Measurements from ENCODE around the gene GPR180.

GPR180 gene

DNA sequence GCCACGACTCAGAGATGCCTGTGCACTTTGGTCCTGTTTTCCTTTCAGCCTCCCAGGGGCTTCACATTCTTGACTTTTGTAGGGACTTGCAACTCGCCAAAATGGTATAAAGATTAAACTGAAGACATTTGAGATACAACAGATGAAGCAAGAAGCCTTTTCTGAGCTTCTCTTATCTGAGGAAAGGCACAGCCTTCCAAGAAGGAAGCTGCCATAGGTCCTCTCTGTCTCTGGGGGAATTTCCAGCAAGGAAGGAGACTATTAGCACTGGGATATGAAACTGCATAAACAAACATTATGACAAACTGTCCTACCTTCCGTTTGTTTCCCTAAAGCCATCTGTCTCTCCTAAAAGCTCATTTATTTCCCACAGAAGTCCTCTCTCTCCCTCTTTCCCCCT, 45.0 kb upstream of the GPR180 start:
- no peak for TF ChIP-seq CEBPB (IDR thresholded peaks at IDR 0.05)
- no peak for TF ChIP-seq EP300 (IDR thresholded peaks at IDR 0.05; ENCODE audit: borderline replicate concordance)
- TF ChIP-seq EGR1 (IDR thresholded peaks at IDR 0.05) = no peak
- TF ChIP-seq, protein P1, sequence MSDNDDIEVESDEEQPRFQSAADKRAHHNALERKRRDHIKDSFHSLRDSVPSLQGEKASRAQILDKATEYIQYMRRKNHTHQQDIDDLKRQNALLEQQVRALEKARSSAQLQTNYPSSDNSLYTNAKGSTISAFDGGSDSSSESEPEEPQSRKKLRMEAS (IDR thresholded peaks at IDR 0.05) = no peak
- no peak for TF ChIP-seq CREB1 (IDR thresholded peaks at IDR 0.05; ENCODE audit: low read depth)
- no peak for TF ChIP-seq TCF12 (IDR thresholded peaks at IDR 0.05; ENCODE audit: low read depth)
- no peak for TF ChIP-seq TEAD4 (IDR thresholded peaks at IDR 0.05)
- TF ChIP-seq RAD21 (IDR thresholded peaks at IDR 0.05; ENCODE audit: low read depth) = no peak
- TF ChIP-seq YY1 (IDR thresholded peaks at IDR 0.05; ENCODE audit: low read depth) = no peak
- no peak for TF ChIP-seq NFIC (IDR thresholded peaks at IDR 0.05)
- TF ChIP-seq, protein P2, sequence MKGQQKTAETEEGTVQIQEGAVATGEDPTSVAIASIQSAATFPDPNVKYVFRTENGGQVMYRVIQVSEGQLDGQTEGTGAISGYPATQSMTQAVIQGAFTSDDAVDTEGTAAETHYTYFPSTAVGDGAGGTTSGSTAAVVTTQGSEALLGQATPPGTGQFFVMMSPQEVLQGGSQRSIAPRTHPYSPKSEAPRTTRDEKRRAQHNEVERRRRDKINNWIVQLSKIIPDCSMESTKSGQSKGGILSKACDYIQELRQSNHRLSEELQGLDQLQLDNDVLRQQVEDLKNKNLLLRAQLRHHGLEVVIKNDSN (IDR thresholded peaks at IDR 0.05) = no peak
- TF ChIP-seq TAF1 (IDR thresholded peaks at IDR 0.05; ENCODE audit: low read depth) = no peak
- TF ChIP-seq FOXM1 (IDR thresholded peaks at IDR 0.05; ENCODE audit: borderline replicate concordance, low read depth) = no peak
- no peak for TF ChIP-seq ZBTB7A (IDR thresholded peaks at IDR 0.05; ENCODE audit: low read depth)
- TF ChIP-seq, protein P3, sequence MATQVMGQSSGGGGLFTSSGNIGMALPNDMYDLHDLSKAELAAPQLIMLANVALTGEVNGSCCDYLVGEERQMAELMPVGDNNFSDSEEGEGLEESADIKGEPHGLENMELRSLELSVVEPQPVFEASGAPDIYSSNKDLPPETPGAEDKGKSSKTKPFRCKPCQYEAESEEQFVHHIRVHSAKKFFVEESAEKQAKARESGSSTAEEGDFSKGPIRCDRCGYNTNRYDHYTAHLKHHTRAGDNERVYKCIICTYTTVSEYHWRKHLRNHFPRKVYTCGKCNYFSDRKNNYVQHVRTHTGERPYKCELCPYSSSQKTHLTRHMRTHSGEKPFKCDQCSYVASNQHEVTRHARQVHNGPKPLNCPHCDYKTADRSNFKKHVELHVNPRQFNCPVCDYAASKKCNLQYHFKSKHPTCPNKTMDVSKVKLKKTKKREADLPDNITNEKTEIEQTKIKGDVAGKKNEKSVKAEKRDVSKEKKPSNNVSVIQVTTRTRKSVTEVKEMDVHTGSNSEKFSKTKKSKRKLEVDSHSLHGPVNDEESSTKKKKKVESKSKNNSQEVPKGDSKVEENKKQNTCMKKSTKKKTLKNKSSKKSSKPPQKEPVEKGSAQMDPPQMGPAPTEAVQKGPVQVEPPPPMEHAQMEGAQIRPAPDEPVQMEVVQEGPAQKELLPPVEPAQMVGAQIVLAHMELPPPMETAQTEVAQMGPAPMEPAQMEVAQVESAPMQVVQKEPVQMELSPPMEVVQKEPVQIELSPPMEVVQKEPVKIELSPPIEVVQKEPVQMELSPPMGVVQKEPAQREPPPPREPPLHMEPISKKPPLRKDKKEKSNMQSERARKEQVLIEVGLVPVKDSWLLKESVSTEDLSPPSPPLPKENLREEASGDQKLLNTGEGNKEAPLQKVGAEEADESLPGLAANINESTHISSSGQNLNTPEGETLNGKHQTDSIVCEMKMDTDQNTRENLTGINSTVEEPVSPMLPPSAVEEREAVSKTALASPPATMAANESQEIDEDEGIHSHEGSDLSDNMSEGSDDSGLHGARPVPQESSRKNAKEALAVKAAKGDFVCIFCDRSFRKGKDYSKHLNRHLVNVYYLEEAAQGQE (IDR thresholded peaks at IDR 0.05; ENCODE audit: low read depth) = no peak

DNA sequence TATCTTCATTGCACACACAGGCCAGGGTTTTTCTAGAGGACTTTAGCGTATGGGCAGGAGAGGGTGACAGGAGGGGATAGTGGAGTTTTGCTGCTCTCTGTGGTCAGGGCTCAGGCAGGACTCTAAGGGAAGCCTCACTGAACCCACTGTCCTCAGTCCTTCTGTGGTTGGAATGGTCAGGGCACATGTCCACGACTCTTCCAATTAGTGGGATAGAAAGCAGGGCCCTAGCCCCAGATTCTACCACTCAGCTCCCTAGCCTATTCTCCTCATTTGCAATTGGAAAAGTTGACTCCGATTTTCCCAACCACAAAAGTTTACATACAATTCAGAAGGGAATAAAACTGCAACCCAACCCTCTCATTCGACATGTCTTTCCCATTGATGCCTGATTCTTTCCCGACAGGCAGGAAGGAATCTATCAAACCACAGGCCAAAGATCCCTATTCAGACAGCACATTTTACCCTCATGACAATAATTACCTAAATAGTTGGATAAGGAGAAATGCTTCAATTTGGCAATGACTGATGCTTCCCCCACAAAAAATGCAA, 43.9 kb upstream of the GPR180 start:
- TF ChIP-seq, protein P1 (IDR thresholded peaks at IDR 0.05) = no peak
- TF ChIP-seq YY1 (IDR thresholded peaks at IDR 0.05; ENCODE audit: low read depth) (no peak), TAF1 (IDR thresholded peaks at IDR 0.05; ENCODE audit: low read depth) (no peak), CEBPB (IDR thresholded peaks at IDR 0.05) (no peak), RAD21 (IDR thresholded peaks at IDR 0.05; ENCODE audit: low read depth) (no peak), NFIC (IDR thresholded peaks at IDR 0.05) (no peak), TCF12 (IDR thresholded peaks at IDR 0.05; ENCODE audit: low read depth) (no peak), EP300 (IDR thresholded peaks at IDR 0.05; ENCODE audit: borderline replicate concordance) (no peak), TEAD4 (IDR thresholded peaks at IDR 0.05) (no peak), EGR1 (IDR thresholded peaks at IDR 0.05) (no peak), FOXM1 (IDR thresholded peaks at IDR 0.05; ENCODE audit: borderline replicate concordance, low read depth) (no peak), CREB1 (IDR thresholded peaks at IDR 0.05; ENCODE audit: low read depth) (no peak), ZBTB7A (IDR thresholded peaks at IDR 0.05; ENCODE audit: low read depth) (no peak)
- TF ChIP-seq, protein P3 (IDR thresholded peaks at IDR 0.05; ENCODE audit: low read depth) = no peak
- TF ChIP-seq, protein P2 (IDR thresholded peaks at IDR 0.05) = no peak

DNA sequence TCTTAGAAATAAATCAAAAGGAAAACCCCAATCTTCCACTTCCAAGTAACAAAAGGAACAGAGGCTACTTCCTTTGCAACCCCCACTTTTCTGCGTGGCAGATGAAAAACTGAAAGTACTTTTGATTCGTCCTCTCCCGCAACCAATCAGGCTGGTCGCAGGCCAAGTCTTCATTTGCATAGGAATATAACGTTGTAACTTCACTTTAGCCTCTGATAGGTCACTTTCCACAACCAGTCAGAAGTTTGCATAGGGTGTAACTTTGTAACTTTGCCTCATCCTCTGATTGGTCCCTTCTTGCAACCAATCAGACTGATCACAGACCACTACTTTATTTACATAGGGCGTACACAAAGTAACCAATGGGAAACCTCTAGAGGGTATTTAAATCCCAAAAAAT, 42.9 kb upstream of the GPR180 start:
- TF ChIP-seq EGR1 (IDR thresholded peaks at IDR 0.05) (no peak), CREB1 (IDR thresholded peaks at IDR 0.05; ENCODE audit: low read depth) (no peak), TAF1 (IDR thresholded peaks at IDR 0.05; ENCODE audit: low read depth) (no peak), YY1 (IDR thresholded peaks at IDR 0.05; ENCODE audit: low read depth) (no peak), FOXM1 (IDR thresholded peaks at IDR 0.05; ENCODE audit: borderline replicate concordance, low read depth) (no peak), TEAD4 (IDR thresholded peaks at IDR 0.05) (no peak), RAD21 (IDR thresholded peaks at IDR 0.05; ENCODE audit: low read depth) (no peak), CEBPB (IDR thresholded peaks at IDR 0.05) (no peak), TCF12 (IDR thresholded peaks at IDR 0.05; ENCODE audit: low read depth) (no peak), EP300 (IDR thresholded peaks at IDR 0.05; ENCODE audit: borderline replicate concordance) (no peak), NFIC (IDR thresholded peaks at IDR 0.05) (no peak), ZBTB7A (IDR thresholded peaks at IDR 0.05; ENCODE audit: low read depth) (no peak)
- TF ChIP-seq, protein P3 (IDR thresholded peaks at IDR 0.05; ENCODE audit: low read depth) = no peak
- TF ChIP-seq, protein P1 (IDR thresholded peaks at IDR 0.05) = no peak
- TF ChIP-seq, protein P2 (IDR thresholded peaks at IDR 0.05) = no peak

Data from Ishikawa (cell line).